Measurements from ENCODE around the gene RAB24.

DNA sequence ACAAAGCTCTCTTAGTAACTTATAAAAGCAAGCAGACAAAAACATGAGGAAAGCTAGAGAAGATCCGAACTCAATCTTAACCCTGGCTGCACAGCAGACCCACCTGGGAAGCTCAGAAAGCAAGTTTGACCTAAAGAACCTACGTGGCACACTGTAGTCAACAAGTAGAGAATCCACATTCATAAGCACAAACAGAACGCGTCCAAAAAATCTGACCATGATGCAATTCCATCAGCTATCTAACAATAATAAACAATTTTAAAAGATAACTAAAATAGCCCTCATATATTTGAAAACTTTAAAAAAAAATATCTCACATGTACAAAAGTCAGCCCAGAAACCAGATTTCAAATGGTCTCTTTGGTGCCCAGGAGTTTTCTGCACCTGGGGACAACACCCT, 43.3 kb upstream of the RAB24 start:
- no peak for TF ChIP-seq POLR2A (IDR thresholded peaks at IDR 0.05)
- TF ChIP-seq, protein P1, sequence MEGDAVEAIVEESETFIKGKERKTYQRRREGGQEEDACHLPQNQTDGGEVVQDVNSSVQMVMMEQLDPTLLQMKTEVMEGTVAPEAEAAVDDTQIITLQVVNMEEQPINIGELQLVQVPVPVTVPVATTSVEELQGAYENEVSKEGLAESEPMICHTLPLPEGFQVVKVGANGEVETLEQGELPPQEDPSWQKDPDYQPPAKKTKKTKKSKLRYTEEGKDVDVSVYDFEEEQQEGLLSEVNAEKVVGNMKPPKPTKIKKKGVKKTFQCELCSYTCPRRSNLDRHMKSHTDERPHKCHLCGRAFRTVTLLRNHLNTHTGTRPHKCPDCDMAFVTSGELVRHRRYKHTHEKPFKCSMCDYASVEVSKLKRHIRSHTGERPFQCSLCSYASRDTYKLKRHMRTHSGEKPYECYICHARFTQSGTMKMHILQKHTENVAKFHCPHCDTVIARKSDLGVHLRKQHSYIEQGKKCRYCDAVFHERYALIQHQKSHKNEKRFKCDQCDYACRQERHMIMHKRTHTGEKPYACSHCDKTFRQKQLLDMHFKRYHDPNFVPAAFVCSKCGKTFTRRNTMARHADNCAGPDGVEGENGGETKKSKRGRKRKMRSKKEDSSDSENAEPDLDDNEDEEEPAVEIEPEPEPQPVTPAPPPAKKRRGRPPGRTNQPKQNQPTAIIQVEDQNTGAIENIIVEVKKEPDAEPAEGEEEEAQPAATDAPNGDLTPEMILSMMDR (IDR thresholded peaks at IDR 0.05): no peak
